Astrocyte (in vitro differentiated cells and primary cell): ENCODE results near the gene PREX1.

ENCODE experiments used
- CTCF ChIP-seq: IDR thresholded peaks from 2 replicates; pipeline ENCODE4 v1.5.1; 2011; ENCODE audit warnings: low read depth, mild to moderate bottlenecking, inconsistent platforms, low read length, moderate library complexity; ENCODE audit not compliant: insufficient read depth
- EZH2 ChIP-seq: IDR thresholded peaks from 2 replicates; pipeline ENCODE4 v1.6.1; 2012; ENCODE audit warnings: mild to moderate bottlenecking, low read length, inconsistent platforms; ENCODE audit not compliant: insufficient read depth

- TF ChIP-seq CTCF (no peak), EZH2 (no peak)
These were observed 108.1 kb downstream of the PREX1 start for GRCh38 chr20:48719598-48720255.
